HCT116 (cell line): ENCODE results near the gene LRRC8B. TPM values are rescaled to one million over a fixed set of nuclear protein-coding genes. Genes with fewer than 3 reads are reported as not detected.

Experiments
- ATAC-seq: fragments of 200-7000 bp; cut with Tn5 transposase; 2 replicates; pipeline ENCODE4 v1.9.1; 2020; ENCODE audit warnings: mild to moderate bottlenecking, moderate library complexity
- BruUV-seq: library from RNA; stranded (reverse); fragments of 400-500 nt; replicated peaks from 2 replicates; lab custom pipeline; 2021; lab: Mats Ljungman, UMichigan
- CTCF ChIA-PET: fragments of 300-600 bp; sonication (Branson Sonifier 250); formaldehyde crosslinking; loops from one replicate; lab custom pipeline; 2021; ENCODE audit warnings: antibody characterized with exemption; lab: Charles Lee
- POLR2A ChIA-PET: fragments of 300-600, 350-600 bp; sonication (Branson Sonifier 250); formaldehyde crosslinking; loops from one replicate; lab custom pipeline; 2021; ENCODE audit warnings: antibody characterized with exemption; lab: Charles Lee
- RAD21 ChIA-PET, 2 experiments: fragments of 300-600 bp; sonication (Branson Sonifier 250); formaldehyde crosslinking; loops; one replicate each; lab custom pipeline; 2023; ENCODE audit warnings: low total read pairs in 2 of 2; ENCODE audit not compliant: uncharacterized antibody in 2 of 2, unreplicated experiment in 2 of 2, low non-redundant PET in 1 of 2; lab: Charles Lee
- DNase-seq: peaks from one replicate; pipeline ENCODE4 v3.0.0-alpha.2; 2010; ENCODE audit warnings: low read depth, low spot score
- H2AFZ ChIP-seq: fragments of 200-600 bp; shearing (Covaris generic), sonication (generic); 2 replicates; pipeline ENCODE4 v1.6.1; 2017; ENCODE audit warnings: low read depth, mixed run types, mixed read lengths, antibody characterized with exemption, low read length; ENCODE audit not compliant: poor library complexity, severe bottlenecking
- H3K27ac ChIP-seq: 2 replicates; pipeline ENCODE4 v1.5.1; 2012; ENCODE audit warnings: low read depth, low read length
- H3K27me3 ChIP-seq: fragments of 200-600 bp; sonication (generic); 2 replicates; pipeline ENCODE4 v1.6.1; 2016; ENCODE audit warnings: mixed run types, low read length, mixed read lengths; ENCODE audit not compliant: insufficient read depth
- H3K36me3 ChIP-seq, 2 experiments: fragments of 200-500 bp in 1 of 2; fragments of 200-600 bp in 1 of 2; sonication (Bioruptor generic) in 1 of 2; sonication (generic) in 1 of 2; 2 replicates each; pipeline versions ENCODE4 v1.5.1 to v1.6.1; 2014 to 2016; ENCODE audit warnings: low read length in 2 of 2, inconsistent platforms in 1 of 2, mixed read lengths in 1 of 2, mixed run types in 1 of 2; ENCODE audit not compliant: insufficient read depth in 2 of 2, control insufficient read depth in 1 of 2
- H3K4me1 ChIP-seq, 2 experiments: fragments of 200-600 bp in 1 of 2; sonication (generic) in 1 of 2; 2 replicates each; pipeline versions ENCODE4 v1.5.1 to v1.6.1; 2012 to 2017; ENCODE audit warnings: low read length in 2 of 2, inconsistent platforms in 1 of 2, mild to moderate bottlenecking in 1 of 2, mixed read lengths in 1 of 2, mixed run types in 1 of 2, moderate library complexity in 1 of 2; ENCODE audit not compliant: insufficient read depth in 2 of 2, control insufficient read depth in 1 of 2
- H3K4me2 ChIP-seq: fragments of 200-600 bp; sonication (generic); 2 replicates; pipeline ENCODE4 v1.6.1; 2017; ENCODE audit warnings: mixed run types, low read length, mixed read lengths
- H3K4me3 ChIP-seq, 2 experiments: fragments of 200-600 bp in 1 of 2; sonication (generic) in 1 of 2; replicated peaks in 1 of 2; 2 replicates each; pipeline ENCODE4 v1.5.1; 2011 to 2016; ENCODE audit warnings: low read length in 2 of 2, control low read depth in 1 of 2, low read depth in 1 of 2, mild to moderate bottlenecking in 1 of 2, mixed read lengths in 1 of 2, mixed run types in 1 of 2
- H3K79me2 ChIP-seq: fragments of 200-600 bp; sonication (generic); 2 replicates; pipeline ENCODE4 v1.6.1; 2017; ENCODE audit warnings: mild to moderate bottlenecking, mixed run types, low read length, moderate library complexity, mixed read lengths; ENCODE audit not compliant: insufficient read depth
- H3K9ac ChIP-seq: fragments of 200-600 bp; sonication (generic); 2 replicates; pipeline ENCODE4 v1.6.1; 2016; ENCODE audit warnings: low read length, mixed read lengths
- H3K9me2 ChIP-seq: fragments of 200-600 bp; sonication (generic), shearing (Covaris generic); 2 replicates; pipeline ENCODE4 v1.6.1; 2017; ENCODE audit warnings: mixed run types, mild to moderate bottlenecking, moderate library complexity; ENCODE audit not compliant: insufficient read depth
- H3K9me3 ChIP-seq, 2 experiments: fragments of 200-500 bp in 1 of 2; fragments of 200-600 bp in 1 of 2; sonication (Bioruptor generic) in 1 of 2; sonication (generic) in 1 of 2; 2 replicates each; pipeline ENCODE4 v1.6.1; 2014 to 2017; ENCODE audit warnings: low read length in 2 of 2, mixed read lengths in 2 of 2, inconsistent platforms in 1 of 2, low read depth in 1 of 2, mild to moderate bottlenecking in 1 of 2, mixed run types in 1 of 2, moderate library complexity in 1 of 2; ENCODE audit not compliant: control insufficient read depth in 1 of 2, insufficient read depth in 1 of 2
- H4K20me1 ChIP-seq: fragments of 200-600 bp; sonication (generic), shearing (Covaris generic); 2 replicates; pipeline ENCODE4 v1.6.1; 2017; ENCODE audit warnings: mixed run types, mild to moderate bottlenecking, moderate library complexity; ENCODE audit not compliant: insufficient read depth
- CEBPB ChIP-seq: IDR thresholded peaks from 2 replicates; pipeline ENCODE4 v1.6.1; 2012; ENCODE audit warnings: low read depth
- CTCF ChIP-seq, 3 experiments: fragments of 200-600 bp in 1 of 3; sonication (generic) in 1 of 3; IDR thresholded peaks in 2 of 3; conservative IDR thresholded peaks in 1 of 3; 2 replicates each; pipeline ENCODE4 v1.5.1; 2012 to 2017; ENCODE audit warnings: low read depth in 2 of 3, low read length in 2 of 3, antibody characterized with exemption in 1 of 3, borderline replicate concordance in 1 of 3, control low read depth in 1 of 3, mild to moderate bottlenecking in 1 of 3, mixed read lengths in 1 of 3, mixed run types in 1 of 3, moderate library complexity in 1 of 3; ENCODE audit not compliant: insufficient read depth in 1 of 3
- EGR1 ChIP-seq: IDR thresholded peaks from 2 replicates; pipeline ENCODE4 v1.6.1; 2012; ENCODE audit warnings: low read depth
- MAX ChIP-seq: IDR thresholded peaks from 2 replicates; pipeline ENCODE4 v1.6.1; 2012
- POLR2A ChIP-seq: IDR thresholded peaks from 2 replicates; pipeline ENCODE4 v1.7.0; 2011; ENCODE audit warnings: borderline replicate concordance; ENCODE audit not compliant: insufficient read depth, insufficient read length; ENCODE audit errors: extremely low read depth
- POLR2AphosphoS5 ChIP-seq: IDR thresholded peaks from 2 replicates; pipeline ENCODE4 v1.6.1; 2011; ENCODE audit warnings: mild to moderate bottlenecking, low read depth, low read length, moderate library complexity
- REST ChIP-seq: IDR thresholded peaks from 2 replicates; pipeline ENCODE4 v1.6.1; 2012; ENCODE audit warnings: low read depth
- TCF7L2 ChIP-seq: IDR thresholded peaks from 2 replicates; pipeline ENCODE4 v1.7.0; 2011; ENCODE audit warnings: borderline replicate concordance, inconsistent platforms; ENCODE audit not compliant: insufficient read depth, insufficient read length; ENCODE audit errors: extremely low read depth
- ZBTB33 ChIP-seq: IDR thresholded peaks from 2 replicates; pipeline ENCODE4 v1.6.1; 2011; ENCODE audit warnings: mild to moderate bottlenecking, low read length, moderate library complexity; ENCODE audit not compliant: insufficient replicate concordance; ENCODE audit errors: extremely low read depth
- ZFX ChIP-seq: fragments of 450-650 bp; IDR thresholded peaks from 2 replicates; pipeline ENCODE4 v1.6.1; 2017
- intact Hi-C: fragments of 100-400 bp; cut with micrococcal nuclease; formaldehyde crosslinking; loops from 2 replicates; pipeline ENCODE4 v1.10.0; 2022
- total RNA-seq: library from RNA; stranded (reverse); gene quantifications from one replicate; pipeline ENCODE4 v1.2.1, GENCODE V29; 2021; ENCODE audit not compliant: unreplicated experiment

Gene LRRC8B
- total RNA-seq, 1 experiment from 2014 or later, result 17.9 TPM

- Histone ChIP-seq H4K20me1 (no peaks in the 10 kb centered on the region), H3K4me2 (no peak overlapping the region), H3K27ac (no peak overlapping the region), H3K4me3 (no peak overlapping the region), H3K4me1 (no peaks in the 10 kb centered on the region), H3K27me3 (no peaks in the 10 kb centered on the region), H2AFZ (no peak overlapping the region), H3K9me2 (no peaks in the 10 kb centered on the region), H3K9ac (no peak overlapping the region), H3K79me2 (peaks cover 66% of the 10 kb centered on the region), H3K36me3 (no peaks in the 10 kb centered on the region), H3K9me3 (no peaks in the 10 kb centered on the region)
- TF ChIP-seq CEBPB (no peak), TCF7L2 (no peak), POLR2AphosphoS5 (no peak), POLR2A (no peak), ZBTB33 (no peak), REST (no peak), EGR1 (no peak), ZFX (no peak), CTCF (IDR thresholded peaks at IDR 0.05 in 2 of 3, conservative IDR thresholded peaks at IDR 0.05 in 1 of 3; ENCODE audit: borderline replicate concordance in 1 of 3, insufficient read depth in 1 of 3, low read depth in 2 of 3, low read length in 2 of 3) (no peak), MAX (no peak)
- no TSS peak for BruUV-seq
- POLR2A ChIA-PET, result no interaction called here
- RAD21 ChIA-PET, result no interaction called here
- ATAC-seq, result no peak
- DNase-seq, result no peak
- intact Hi-C loops, result no loop called here
- CTCF ChIA-PET, result interaction anchor here (1.0 kb wide), 1 partner anchor 59 kb away, joined by 3 read pairs; no protein-coding TSS in a partner anchor
These were observed 14.5 kb downstream of the LRRC8B start for GRCh38 chr1:89539128-89539527.
